NCI-H2227 (cell line): Measurements from ENCODE around the gene LINGO1.
A peak's percentile ranks its signal among the peaks of the same experiment; 100 is the strongest.

Source experiments
- DNase-seq: peaks from one replicate; lab custom pipeline; 2025; ENCODE audit not compliant: unreplicated experiment; lab: John Stamatoyannopoulos, UW

LINGO1 gene

DNA sequence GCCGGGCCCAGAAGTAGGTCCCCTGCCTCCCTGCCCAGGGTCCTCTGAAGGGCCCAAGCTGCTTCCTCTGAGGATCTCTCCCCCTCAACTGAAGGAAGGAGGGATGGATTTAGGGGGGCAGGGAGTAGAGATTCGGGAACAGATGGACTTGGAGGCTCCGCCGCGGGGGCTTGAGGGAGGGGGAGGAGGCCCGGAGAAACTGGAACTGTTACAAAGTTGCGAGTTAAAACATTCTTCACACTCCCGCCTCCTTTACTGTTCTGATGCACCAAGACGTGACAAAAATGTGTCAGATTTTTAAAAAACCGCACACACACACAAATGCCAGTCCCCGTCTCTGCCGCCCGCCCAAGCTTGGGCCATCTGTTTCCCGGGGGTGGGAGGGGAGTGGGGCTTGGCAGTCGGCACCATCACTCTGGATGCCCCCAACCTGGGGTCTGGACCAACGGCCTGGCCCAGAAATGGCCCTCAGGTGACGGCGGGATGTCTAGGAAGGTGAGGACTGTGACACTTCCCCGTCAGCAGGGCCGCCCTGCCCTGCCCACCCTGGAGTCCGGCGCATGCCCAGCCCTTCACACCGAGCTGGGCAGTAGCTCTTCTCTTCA, 25.0 kb upstream of the LINGO1 start:
- no peak for DNase-seq

DNA sequence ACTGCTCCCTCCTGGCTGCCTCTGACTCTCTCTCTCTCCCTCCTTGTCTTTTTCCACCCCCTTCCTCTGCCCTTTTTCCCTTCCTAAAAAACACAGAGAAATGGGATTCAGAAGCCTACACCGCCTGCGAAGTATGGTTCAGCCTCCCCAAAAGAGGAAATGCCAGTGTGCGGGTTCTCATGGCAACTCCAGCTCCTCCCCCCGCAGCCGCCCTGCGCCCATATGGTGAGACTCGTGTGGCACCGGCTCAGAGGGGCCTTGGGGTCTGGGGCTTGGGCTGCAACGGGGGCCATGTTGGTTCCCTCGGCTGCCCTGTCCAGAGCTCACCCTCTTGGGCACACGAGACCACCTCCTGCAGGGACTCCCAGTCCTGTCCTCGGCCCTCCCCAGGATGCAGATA, 23.6 kb upstream of the LINGO1 start:
- no peak for DNase-seq

DNA sequence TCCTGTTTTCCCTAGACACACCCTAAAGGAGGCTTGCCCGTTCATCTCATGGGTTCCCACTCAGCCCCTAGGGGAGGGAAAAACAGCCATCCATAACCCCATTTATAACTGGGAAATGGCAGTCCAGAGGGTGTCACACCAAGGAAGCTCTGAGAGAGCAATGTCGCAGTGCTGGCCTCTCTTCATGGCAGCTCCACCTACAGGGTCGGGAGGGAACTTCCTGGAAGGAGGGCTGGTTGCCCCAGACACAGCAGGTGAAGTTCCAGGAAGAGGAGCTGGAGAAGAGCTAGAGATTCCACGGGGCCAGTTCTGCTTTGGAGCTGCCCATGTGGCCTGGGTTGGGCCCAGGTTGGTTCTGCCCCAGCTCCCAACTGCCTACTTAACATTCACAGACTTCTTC, 22.3 kb upstream of the LINGO1 start:
- peak; percentile 20 for DNase-seq

DNA sequence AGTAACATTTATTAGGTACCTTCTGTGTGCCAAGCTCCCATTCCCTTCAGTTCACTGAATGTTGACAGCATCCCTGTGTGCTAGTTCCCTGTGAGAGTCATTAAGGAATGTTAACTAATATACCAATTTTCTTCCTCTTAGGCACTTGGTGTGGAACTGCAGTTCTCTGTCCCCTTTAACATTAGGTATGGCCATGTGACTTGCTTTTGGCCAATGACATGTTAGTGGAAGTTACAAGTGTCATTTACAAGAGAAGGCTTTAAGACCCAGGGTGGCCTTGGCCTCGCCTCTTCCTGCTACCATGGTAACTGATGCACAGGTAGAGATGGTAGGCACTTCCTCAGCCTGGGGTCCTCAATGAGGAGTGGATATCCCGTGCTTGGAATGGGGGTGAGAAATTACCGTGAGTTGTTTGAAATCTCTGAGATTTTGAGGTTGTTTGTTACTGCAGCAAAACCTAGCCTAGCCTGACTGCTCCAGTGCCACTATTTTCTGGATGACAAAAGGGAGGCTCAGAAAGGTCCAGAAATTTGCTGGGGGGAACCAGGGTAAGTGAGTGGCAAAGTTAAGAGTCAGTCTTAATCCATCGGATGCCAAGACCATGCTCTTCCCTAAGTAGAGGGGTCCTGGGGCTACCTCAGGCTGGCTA, 21.2 kb upstream of the LINGO1 start:
- DNase-seq = no peak

DNA sequence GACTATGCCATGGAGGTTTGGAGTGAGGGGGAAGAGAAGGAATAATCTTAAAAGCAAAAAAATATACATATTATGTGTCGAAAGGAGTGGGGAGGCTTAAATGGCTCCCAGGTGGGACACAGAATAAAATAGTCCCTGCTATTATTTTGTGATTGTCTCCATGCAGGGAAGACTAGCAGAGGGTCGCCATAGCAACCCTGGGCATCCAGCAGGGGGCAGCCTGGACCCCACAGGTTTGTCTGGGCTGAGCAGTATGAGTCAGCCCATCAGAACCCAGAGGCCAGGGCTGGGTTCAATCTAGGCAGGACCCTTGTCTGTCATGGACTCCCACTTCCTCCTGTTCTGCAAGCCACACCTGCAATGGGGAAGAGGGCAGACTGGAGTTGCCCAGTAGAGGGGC, 17.6 kb upstream of the LINGO1 start:
- DNase-seq = peak; percentile 35

DNA sequence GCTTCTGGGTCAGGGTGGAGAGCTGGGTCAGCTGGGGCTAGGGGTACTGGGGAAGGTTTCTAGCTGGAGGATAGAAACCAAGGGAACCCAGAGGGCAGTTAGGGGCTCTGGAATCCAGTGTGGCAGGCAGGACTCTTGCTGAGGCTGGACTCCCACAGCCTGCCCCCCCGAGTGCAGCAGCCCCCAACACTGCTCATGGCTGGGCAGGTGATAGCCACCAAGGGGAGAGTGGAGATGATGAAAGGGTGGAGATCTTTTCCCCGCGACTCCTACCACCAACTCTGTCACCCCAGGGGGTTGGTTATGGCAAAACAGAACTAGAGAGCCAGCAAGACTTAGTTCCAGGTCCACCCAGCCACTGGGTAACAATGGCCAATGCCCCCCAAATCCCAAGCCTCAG, 16.9 kb upstream of the LINGO1 start:
- no peak for DNase-seq

DNA sequence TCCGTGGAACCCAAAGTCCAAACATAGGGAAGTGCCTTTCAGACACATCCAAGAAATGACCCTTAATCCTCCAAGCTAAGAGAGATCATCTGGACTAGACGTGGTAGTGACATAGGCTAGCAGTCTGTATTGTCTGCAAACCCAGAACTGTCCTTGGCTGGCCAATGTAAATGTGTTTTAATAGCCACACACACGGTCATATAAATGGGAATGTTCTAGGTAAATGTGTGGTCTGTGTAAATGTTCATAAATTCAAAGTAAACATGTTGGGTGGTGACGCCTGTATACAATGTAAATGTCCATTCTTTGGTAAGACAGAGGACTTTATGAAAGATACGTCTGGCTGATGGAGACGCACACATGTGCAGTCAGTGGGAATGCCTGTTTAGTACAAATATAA, 16.3 kb upstream of the LINGO1 start:
- no peak for DNase-seq

DNA sequence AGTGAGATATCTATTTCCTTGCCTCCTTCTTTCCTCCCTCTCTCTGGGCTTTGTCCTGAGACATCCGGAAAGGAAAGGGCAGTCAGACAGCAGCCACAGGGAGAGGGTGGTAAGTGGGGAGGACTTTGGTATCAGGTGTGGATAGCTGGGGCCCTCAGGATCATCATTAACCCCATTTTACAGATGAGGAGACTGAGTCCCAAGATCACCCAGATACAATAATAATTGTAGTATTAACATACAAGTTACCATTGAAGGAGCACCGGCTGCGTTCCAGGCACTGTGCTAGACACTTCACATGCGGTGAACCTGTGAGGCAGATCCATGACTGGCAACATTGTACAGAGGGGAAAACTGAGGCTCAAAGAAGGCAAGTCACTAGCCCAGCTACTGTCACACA, 15.2 kb upstream of the LINGO1 start:
- no peak for DNase-seq

DNA sequence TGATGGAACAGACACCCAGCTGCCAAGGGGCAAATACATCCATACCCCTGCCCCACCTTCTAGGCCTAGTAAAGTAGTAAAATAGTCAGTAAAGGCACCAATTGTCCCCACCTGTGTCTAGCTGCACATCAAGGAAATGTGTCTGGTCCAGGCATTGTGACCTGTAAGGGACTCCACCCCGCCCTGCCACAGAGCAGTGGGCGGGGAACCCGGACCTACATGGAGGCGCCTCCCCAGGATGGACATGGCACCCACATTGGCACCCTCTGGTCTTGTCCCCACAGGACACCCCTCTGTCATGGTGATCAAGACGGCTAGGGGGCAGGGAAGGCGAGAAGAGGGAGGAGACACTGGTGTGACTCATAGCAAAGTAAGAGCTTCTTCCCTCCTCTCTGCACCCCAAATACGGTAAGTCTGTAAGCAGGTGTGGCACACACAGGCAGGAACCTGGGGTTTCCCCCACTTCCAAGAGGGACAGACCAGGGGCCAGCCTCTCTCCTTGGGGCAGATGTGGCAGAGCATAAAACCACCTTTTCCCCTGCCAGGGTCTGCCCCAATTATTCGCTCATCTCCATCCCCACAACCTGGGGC, 13.5 kb upstream of the LINGO1 start:
- no peak for DNase-seq

DNA sequence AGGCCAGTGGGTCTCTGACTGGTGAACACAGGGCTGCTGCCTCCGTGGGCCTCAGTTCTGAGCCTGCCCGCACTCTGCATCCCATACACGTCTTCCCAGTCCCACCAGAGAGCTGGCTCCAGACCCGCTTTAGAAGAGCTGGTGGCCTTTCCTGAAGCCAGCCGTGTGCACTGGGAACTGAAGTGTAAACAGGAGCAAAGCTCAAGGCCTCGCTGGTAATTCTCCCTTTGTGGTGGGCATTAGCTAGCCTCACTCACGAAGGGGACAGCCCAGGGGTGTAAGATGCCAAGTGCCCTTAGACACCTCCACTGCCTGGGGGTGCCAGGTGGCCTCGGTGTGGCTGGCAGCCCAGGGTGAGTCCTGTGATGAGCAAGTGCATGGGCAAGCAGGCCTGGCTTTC, 12.9 kb upstream of the LINGO1 start:
- DNase-seq = no peak

DNA sequence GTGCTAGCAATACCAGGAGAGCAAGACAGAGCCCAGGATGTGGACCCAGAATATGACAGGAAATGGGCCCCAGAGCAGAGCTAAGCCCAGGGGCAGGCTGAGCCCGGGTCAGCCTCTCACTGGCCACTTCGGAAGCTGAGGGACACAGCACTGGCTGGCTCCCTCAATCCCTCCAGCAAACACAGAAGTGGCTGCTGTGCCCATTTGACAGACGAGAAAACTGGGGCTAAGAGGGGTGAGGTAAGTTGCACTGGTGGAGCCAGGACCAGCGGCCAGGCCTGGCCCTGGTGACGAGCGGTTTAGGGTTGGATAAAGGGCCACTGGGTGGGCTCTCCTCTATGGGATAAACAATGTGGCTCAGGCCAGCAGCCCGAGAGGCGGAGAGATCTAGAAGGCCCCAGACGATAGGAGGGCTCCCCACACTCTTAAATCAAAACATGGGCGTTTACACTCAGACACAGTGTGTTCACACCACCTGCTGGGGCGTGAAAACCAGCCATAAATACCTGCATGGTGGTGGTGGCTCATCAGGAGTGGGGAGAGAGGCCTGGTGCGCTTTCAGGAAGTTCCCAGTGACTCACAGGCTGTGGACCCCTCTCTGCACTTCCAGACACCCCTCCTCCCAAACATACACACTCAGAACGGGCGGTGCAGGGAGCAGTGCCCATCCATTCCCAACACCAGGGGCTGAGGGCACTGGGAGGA, 12.0 kb upstream of the LINGO1 start:
- no peak for DNase-seq

DNA sequence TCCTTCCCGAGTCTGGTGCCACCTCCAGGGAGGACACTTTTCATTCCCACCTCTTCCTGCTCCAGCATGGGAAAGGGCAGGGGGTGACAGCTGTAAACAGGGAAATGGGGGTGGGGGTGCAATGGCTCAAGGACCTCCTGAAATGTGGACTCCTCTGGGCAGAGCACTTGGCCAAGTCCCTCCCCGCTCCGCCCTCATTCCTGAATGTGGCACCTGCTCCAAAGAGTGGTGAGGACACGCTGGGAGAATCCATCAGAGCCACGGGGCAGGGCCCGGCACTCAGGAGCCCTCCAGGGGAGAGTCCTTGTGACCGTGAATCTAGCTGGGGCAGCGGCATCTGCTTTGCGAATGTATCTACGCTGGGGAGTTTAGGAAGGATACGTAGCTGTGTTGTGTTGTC, 11.1 kb upstream of the LINGO1 start:
- no peak for DNase-seq

DNA sequence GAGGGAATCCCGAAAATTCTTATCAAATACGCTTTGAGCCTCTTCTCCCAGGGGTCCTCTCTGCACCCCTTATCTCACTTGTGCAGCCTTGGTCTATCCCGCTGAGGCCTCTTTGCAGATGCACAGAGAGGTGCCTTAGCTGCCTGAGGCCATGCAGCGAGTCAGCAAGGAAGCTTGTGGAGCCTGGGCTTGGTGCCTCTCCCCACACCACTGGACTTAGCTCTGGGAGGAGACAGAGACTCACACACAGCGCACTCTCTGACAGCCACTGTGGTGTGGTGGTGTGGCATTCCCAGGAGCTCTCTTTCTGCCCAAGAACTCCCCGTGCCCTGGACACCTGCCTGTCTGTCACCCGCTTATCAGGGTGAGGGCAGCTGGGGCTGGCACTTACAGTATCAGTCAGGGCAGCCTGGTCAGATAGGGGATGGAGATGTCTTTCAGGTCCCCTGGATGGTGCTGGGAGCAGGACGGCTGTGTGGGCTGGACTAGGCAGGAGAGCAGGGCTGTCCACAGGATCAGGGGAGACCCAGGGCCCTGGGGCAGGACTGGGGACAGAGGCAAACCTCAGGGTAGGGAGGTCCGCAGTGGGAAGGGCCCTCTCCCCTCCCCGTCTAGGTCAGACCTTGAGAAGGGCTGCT, 10.2 kb upstream of the LINGO1 start:
- no peak for DNase-seq

DNA sequence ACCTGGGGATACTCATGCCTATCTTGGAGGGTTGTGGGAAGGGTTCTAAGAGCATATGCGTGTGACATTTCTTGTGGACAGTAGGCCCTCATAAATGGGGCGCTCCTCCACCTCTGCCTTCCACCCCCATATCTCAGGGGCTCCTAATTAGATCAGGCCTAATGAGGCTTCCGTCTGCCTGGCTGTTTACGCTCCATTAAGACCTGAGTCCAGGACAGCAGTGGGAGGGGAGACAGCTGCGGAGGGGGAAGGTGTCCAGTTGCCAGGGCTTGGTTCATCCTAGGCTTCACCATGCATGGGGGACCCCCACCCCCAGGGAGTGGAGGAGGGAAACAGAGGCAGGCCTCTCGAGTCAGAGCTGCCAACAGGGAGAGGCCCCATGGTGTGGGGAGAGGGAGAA, 9.3 kb upstream of the LINGO1 start:
- no peak for DNase-seq

DNA sequence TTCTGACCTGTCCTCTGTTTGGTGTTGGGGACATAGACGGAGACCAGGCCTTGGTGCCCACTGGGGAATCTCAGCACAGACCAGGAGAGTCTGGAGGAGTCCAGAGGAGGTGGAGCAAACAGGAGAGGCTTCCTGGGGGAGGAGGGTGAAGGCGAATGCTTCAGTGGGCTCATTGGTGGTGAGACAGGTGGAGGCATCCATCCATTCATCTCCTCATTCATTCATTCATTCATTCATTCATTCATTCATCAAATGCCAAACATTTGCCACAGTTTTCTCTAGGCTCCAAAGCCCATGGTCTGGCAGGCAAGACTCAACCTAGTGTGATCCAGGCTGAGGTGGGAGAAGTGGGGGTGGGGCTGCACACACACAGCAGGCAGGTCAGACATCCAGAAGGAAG, 7.9 kb upstream of the LINGO1 start:
- no peak for DNase-seq

DNA sequence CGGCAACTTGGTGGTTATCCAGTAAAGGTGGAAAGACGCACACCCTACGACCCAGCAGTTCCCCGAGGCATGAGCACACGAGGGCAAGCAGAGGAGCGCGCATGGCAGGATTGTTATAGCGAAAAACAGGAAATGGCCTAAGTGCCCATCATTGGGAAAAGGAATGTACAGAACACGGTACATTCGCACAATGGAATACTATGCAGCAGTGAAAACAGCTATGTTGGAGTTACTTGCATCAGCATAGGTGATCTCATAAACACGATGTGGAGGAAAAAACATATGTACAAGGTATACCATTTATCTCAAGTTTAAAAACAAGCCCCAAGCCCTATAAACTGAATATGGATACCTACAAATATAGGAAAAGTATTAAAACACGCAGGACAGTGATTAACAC, 6.7 kb upstream of the LINGO1 start:
- DNase-seq = no peak

DNA sequence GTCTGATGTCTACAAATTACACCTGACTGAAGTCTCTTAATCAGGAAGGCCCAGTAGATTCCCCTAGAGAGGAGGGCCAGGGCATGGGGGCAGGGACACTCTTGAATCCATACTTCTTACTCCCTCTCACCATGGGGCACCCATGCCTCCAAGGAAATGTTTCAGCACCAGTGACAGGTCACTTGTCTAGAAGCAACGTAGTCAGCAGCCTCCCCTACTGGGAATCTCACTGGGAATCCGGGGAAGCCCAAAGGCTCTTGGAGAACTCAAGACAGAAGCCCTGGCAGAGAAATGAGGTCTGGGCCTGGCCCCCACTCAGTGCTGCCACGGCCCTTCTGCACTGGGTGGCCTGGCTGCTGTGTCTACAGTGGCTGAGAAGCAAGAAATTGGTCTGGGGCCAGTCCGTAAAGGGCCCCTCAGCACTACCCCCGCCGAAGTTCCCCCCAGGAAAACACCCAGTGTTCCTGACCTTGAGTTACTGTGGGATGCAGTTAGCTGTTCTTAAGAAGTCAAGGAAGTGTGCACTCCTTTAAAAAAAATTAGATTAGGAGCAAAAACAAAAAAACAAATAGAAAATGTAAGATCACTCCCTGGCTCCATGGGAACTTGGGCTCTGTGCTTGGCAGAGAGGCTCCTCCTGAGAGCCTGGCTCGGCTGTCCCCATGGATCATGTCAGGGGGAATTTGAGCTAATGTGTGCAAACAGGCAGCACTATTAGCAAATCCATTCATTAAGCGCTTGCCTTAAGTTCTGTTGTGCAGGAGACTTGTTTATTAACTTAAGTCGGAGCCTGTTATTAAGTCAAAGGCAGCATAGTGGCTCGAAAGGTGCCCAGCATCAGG, 5.4 kb upstream of the LINGO1 start:
- no peak for DNase-seq

DNA sequence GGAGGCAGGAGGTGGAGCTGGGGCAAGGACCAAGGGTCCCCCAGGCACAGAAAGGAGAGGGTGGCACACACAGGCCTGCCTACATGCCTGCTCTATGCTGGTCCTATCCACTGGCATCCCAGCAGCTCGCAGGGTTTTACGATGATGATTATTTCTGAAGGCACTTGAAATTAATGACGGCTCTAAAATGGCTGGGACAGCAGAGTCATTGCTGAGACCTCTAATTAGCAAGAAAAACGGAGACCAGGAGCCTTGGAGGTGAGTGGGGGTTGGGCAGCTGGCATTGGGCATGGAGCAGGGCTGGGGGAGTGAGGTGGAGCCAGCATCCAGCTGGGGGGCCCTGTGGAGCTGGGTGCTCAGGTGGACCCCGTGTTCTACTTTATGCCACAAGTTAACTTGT, 3.5 kb upstream of the LINGO1 start:
- peak; percentile 31 for DNase-seq

DNA sequence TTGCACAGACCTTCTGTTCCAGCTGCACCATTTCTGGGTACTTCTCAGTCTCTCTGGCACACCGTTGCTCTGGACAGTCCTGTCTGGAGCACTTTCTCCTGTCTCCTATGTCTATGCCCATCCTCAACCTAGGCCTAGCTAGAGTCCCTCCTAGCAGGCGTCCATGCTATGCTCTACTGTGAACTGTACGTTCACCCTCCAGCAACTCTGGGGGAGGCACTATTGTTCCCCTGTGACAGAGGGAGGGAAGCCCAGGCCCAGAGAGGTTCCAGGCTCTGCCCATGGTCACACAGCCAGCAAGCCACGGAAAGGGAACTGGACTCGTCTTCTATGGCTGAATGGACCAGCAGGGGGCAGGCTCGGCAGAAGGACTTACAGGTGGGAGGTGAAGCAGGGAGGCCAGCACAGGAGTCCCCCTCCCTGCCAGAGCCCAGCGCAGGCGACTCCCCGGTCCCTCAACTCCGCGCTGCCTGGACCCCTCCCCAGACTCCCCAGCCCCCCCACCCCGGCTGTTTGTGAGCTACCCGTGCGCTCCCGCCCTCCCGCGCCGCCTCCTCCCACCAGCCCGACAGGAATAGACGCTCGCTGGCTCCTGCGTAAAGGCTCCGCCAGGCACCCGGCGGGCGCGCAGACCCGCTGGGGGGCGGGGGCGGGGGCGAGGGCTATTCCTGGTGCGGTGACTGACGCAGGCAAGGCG, 1.7 kb upstream of the LINGO1 start:
- peak; percentile 66 for DNase-seq

DNA sequence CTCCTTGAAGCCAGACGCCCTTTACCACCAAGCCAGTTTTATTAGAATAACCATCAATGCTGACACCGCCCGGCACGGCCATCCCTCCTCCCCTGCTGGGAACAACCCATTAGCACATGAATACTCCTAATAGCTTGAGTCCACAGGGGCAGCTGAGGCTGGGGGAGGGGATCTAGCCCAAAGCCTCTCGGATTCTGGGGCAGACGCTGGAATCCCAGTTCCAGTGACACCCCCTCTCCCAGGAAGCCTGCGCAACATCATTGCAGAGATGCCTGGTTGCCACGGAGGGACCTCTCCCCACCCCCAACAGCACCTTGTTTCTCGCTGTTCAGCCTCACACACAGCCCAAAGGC, 1.2 kb upstream of the LINGO1 start:
- DNase-seq = peak; percentile 49
